SJCRH30 (cell line): ENCODE results near the gene FARP2. TPM values are rescaled to one million over a fixed set of nuclear protein-coding genes. Genes with fewer than 3 reads are reported as not detected.
A peak's percentile ranks its signal among the peaks of the same experiment; 100 is the strongest.

Experiments
- DNase-seq, 2 experiments: peaks; one replicate each; pipeline ENCODE4 v3.0.0-alpha.2; 2015 to 2020
- H3K27ac ChIP-seq: fragments of 250-450 bp; sonication (Bioruptor Pico); 2 replicates; pipeline ENCODE4 v1.5.1; 2020; ENCODE audit warnings: mild to moderate bottlenecking, moderate library complexity
- H3K27me3 ChIP-seq: fragments of 250-450 bp; sonication (Bioruptor Pico); 2 replicates; pipeline ENCODE4 v1.5.1; 2020; ENCODE audit warnings: mild to moderate bottlenecking, moderate library complexity
- H3K36me3 ChIP-seq: fragments of 250-450 bp; sonication (Bioruptor Pico); 2 replicates; pipeline ENCODE4 v1.5.1; 2020; ENCODE audit warnings: mild to moderate bottlenecking, moderate library complexity
- H3K4me1 ChIP-seq: fragments of 250-450 bp; sonication (Bioruptor Pico); 2 replicates; pipeline ENCODE4 v1.5.1; 2020; ENCODE audit warnings: mild to moderate bottlenecking, moderate library complexity
- H3K4me3 ChIP-seq: fragments of 250-450 bp; sonication (Bioruptor Pico); 2 replicates; pipeline ENCODE4 v1.5.1; 2020; ENCODE audit warnings: mild to moderate bottlenecking, moderate library complexity
- H3K9me3 ChIP-seq: fragments of 250-450 bp; sonication (Bioruptor Pico); replicated peaks from 2 replicates; pipeline ENCODE4 v1.5.1; 2020; ENCODE audit warnings: mild to moderate bottlenecking, moderate library complexity
- total RNA-seq: library from RNA; depleted of rRNA; stranded (reverse); fragments of >200 nt; shearing (Covaris generic); gene quantifications from 2 replicates; pipeline ENCODE4 v1.2.3, GENCODE V29; 2014

The FARP2 gene
- total RNA-seq, 1 experiment from 2014 or later, result 68.6 TPM

GRCh38 chr2:241483305-241483704 lies 127.2 kb downstream of the FARP2 start:
- no peaks in the 10 kb centered on the region for H3K27me3 ChIP-seq
- peak in 1 of 2 experiments; percentile 2 for DNase-seq

GRCh38 chr2:241485172-241485911 lies 129.3 kb downstream of the FARP2 start:
- H3K4me3 ChIP-seq, result no peak overlapping the region
- no peaks in the 10 kb centered on the region for H3K9me3 ChIP-seq
- no peaks in the 10 kb centered on the region for H3K27me3 ChIP-seq
- DNase-seq, result no peak
- H3K4me1 ChIP-seq, result no peaks in the 10 kb centered on the region
- H3K27ac ChIP-seq, result no peak overlapping the region
- H3K36me3 ChIP-seq, result no peaks in the 10 kb centered on the region

More at GRCh38 chr2:241483305-241483704, 127.2 kb downstream of the FARP2 start:
- H3K9me3 ChIP-seq, result no peaks in the 10 kb centered on the region
- no peak overlapping the region for H3K27ac ChIP-seq
- H3K4me1 ChIP-seq, result no peaks in the 10 kb centered on the region
- H3K36me3 ChIP-seq, result no peaks in the 10 kb centered on the region
- H3K4me3 ChIP-seq, result no peak overlapping the region

GRCh38 chr2:241489088-241489487 lies 133.0 kb downstream of the FARP2 start:
- no peaks in the 10 kb centered on the region for H3K9me3 ChIP-seq
- H3K4me1 ChIP-seq, result peaks cover 16% of the 10 kb centered on the region; the same call in 1 of the 2 replicates
- no peaks in the 10 kb centered on the region for H3K27me3 ChIP-seq
- no peak for DNase-seq
- H3K36me3 ChIP-seq, result peaks cover 11% of the 10 kb centered on the region
- no peak overlapping the region for H3K27ac ChIP-seq
- no peak overlapping the region for H3K4me3 ChIP-seq

GRCh38 chr2:241489733-241490680 lies 133.9 kb downstream of the FARP2 start:
- Histone ChIP-seq H3K36me3 (peaks cover 21% of the 10 kb centered on the region), H3K9me3 (no peaks in the 10 kb centered on the region), H3K4me1 (peaks cover 16% of the 10 kb centered on the region; the same call in 1 of the 2 replicates), H3K27me3 (no peaks in the 10 kb centered on the region), H3K27ac (no peak overlapping the region), H3K4me3 (no peak overlapping the region)
- DNase-seq, result no peak

GRCh38 chr2:241490825-241491506 lies 134.9 kb downstream of the FARP2 start:
- peak; percentile 59 to 61 for DNase-seq
- no peaks in the 10 kb centered on the region for H3K27me3 ChIP-seq
- H3K36me3 ChIP-seq, result peaks cover 29% of the 10 kb centered on the region
- no peak overlapping the region for H3K27ac ChIP-seq
- H3K4me3 ChIP-seq, result no peak overlapping the region
- peaks cover 16% of the 10 kb centered on the region; the same call in 1 of the 2 replicates for H3K4me1 ChIP-seq
- H3K9me3 ChIP-seq, result no peaks in the 10 kb centered on the region

GRCh38 chr2:241491549-241492173 lies 135.6 kb downstream of the FARP2 start:
- peaks cover 16% of the 10 kb centered on the region; the same call in 1 of the 2 replicates for H3K4me1 ChIP-seq
- no peak overlapping the region for H3K4me3 ChIP-seq
- no peaks in the 10 kb centered on the region for H3K27me3 ChIP-seq
- peaks cover 35% of the 10 kb centered on the region for H3K36me3 ChIP-seq
- no peak overlapping the region for H3K27ac ChIP-seq
- DNase-seq, result peak; percentile 40 to 41
- no peaks in the 10 kb centered on the region for H3K9me3 ChIP-seq

GRCh38 chr2:241492174-241492565 lies 136.1 kb downstream of the FARP2 start:
- peaks cover 16% of the 10 kb centered on the region; the same call in 1 of the 2 replicates for H3K4me1 ChIP-seq
- no peak overlapping the region for H3K4me3 ChIP-seq
- DNase-seq, result no peak
- no peak overlapping the region for H3K27ac ChIP-seq
- H3K36me3 ChIP-seq, result peaks cover 41% of the 10 kb centered on the region
- H3K27me3 ChIP-seq, result no peaks in the 10 kb centered on the region
- H3K9me3 ChIP-seq, result no peaks in the 10 kb centered on the region

GRCh38 chr2:241493092-241493491 lies 137.0 kb downstream of the FARP2 start:
- no peak for DNase-seq
- Histone ChIP-seq H3K27ac (no peak overlapping the region), H3K4me1 (peaks cover 16% of the 10 kb centered on the region; the same call in 1 of the 2 replicates), H3K9me3 (no peaks in the 10 kb centered on the region), H3K36me3 (peaks cover 43% of the 10 kb centered on the region), H3K4me3 (no peak overlapping the region), H3K27me3 (no peaks in the 10 kb centered on the region)

GRCh38 chr2:241494311-241494908 lies 138.3 kb downstream of the FARP2 start:
- no peak overlapping the region for H3K27ac ChIP-seq
- DNase-seq, result no peak
- peaks cover 55% of the 10 kb centered on the region for H3K36me3 ChIP-seq
- no peaks in the 10 kb centered on the region for H3K27me3 ChIP-seq
- no peaks in the 10 kb centered on the region for H3K9me3 ChIP-seq
- H3K4me1 ChIP-seq, result peaks cover 16% of the 10 kb centered on the region; the same call in 1 of the 2 replicates
- no peak overlapping the region for H3K4me3 ChIP-seq

GRCh38 chr2:241495172-241496002 lies 139.3 kb downstream of the FARP2 start:
- no peak for DNase-seq
- Histone ChIP-seq H3K4me1 (peaks cover 16% of the 10 kb centered on the region; the same call in 1 of the 2 replicates), H3K27me3 (no peaks in the 10 kb centered on the region), H3K9me3 (no peaks in the 10 kb centered on the region), H3K36me3 (peaks cover 65% of the 10 kb centered on the region), H3K27ac (no peak overlapping the region), H3K4me3 (no peak overlapping the region)

GRCh38 chr2:241496003-241496707 lies 140.1 kb downstream of the FARP2 start:
- Histone ChIP-seq H3K27ac (no peak overlapping the region), H3K27me3 (no peaks in the 10 kb centered on the region), H3K4me3 (no peak overlapping the region), H3K36me3 (peaks cover 73% of the 10 kb centered on the region), H3K9me3 (no peaks in the 10 kb centered on the region), H3K4me1 (peaks cover 15% of the 10 kb centered on the region; the same call in 1 of the 2 replicates)
- DNase-seq, result no peak

- Histone ChIP-seq H3K27me3 (no peaks in the 10 kb centered on the region), H3K36me3 (peaks cover 83% of the 10 kb centered on the region), H3K4me1 (peaks cover 6% of the 10 kb centered on the region; the same call in 1 of the 2 replicates), H3K9me3 (no peaks in the 10 kb centered on the region), H3K27ac (no peak overlapping the region), H3K4me3 (no peak overlapping the region)
- no peak for DNase-seq
Measured at GRCh38 chr2:241496904-241497877, 141.1 kb downstream of the FARP2 start.
